HS-27A (cell line): ENCODE measurements around the gene BOK.
A peak's percentile ranks its signal among the peaks of the same experiment; 100 is the strongest.

Experiments
- DNase-seq: peaks from one replicate; pipeline ENCODE4 v3.0.0-alpha.2; 2012; ENCODE audit warnings: low read depth, missing footprints

The BOK gene

GRCh38 chr2:241538838-241539615, 19.5 kb upstream of the BOK start:
- no peak for DNase-seq

GRCh38 chr2:241539616-241540374, 18.8 kb upstream of the BOK start:
- no peak for DNase-seq

GRCh38 chr2:241540401-241540770, 18.2 kb upstream of the BOK start:
- no peak for DNase-seq

DNA sequence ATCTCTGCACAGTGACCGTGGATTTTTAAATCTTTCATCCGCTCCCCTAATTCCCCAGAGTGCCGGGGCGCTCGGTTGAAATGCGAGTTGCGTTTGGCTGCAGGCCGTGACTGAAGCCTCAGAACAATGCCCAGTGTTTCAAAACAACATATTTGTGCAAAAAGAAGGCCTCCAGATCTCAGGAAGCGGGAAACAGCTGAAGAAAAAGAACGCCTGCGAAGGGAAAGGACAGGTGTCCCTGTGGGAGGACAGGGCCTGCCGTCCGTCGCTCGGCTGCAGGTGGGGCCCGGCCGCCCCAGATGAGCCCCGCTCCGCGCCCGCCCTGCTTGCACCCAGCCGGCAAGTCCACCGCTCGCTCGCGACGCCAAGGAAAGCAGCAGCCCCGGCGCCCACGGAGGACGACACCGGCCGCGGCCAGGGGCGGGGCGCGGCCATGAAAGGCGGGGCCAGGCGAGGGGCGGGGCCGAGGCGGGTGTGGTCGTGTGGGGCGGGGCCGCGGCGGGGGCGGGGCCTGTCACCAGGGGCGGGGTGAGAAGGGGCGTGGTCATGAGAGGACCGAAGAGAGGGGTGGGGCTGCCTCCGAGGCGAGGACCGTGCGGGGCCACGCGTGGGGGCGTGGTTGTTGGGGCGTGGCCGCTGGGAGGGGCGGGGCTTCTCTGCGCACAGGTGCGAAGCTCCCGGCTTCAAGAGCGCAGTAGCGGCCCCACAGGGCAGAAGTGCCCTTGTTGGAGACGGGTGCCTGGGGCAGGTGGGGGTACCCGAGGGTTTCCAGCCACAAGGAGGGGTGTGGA, 17.6 kb upstream of the BOK start:
- no peak for DNase-seq

DNA sequence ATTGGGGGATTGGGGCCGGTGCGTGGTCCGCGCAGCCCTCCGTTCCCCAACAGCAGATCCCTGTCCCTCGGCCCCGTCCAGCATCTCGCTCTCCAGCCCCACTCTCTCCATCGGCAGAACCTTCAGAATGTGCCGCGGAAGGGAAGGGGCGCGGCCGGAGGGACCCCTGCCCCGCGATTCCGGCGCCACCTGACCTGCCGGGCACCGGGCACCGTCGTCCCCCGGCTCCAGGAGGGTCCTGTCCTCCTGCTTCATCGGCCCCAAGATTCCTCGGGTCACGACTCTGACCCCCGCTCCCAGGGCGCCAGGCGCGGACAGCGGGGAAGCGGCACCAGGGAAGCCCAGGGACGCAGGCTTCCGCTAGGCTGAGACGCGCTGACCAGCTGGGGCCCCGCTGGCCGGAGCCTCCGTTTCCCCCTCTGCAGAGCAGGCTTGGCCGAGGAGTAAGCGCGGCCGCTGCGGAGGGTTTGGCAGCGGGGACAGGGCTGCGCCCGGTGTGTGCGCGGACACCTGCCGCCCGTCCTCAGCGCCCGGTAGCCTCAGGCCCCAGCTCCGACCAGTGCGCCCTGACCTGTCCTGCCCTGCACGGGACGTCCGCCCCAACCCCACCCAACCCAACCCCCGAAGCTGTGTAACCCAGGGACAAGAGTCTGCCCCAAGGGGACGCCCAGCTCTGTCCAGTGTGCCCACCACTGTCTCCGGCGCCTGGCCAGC, 16.8 kb upstream of the BOK start:
- DNase-seq, result no peak

DNA sequence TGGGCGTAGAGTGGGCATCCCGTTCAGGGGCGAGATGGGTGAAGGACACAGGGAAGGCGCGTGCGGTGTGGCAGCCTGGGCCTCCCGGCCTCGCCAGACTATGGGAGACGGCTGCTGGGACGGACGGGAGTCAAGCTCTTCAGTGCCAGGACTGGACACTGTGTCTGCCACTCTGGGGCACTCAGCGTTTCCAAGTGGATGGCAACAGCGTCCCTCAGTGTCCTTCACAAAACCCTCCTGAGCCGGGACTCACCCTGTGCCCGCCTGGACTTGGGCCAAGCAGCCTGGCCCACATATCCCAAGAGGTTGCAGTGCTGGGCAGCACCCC, 16.3 kb upstream of the BOK start:
- no peak for DNase-seq

DNA sequence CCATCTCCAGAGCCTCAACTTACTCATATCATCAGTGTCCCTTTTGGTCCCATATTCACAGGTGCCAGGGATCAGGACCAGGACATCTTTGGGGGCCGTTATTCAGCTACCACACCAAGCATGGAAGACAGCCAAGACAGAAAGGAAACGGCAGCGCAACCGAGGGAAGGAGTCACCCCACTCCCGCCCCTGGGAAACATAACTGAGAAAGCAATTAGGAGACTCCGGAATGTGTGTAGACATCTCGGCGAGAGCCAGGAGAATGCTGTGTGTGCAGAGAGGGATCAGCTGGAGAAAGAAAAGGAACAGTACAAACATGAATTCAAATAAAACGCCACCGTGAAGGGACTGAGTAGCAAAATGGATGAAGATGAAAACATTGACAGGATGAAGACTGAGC, 13.4 kb upstream of the BOK start:
- no peak for DNase-seq

- no peak for DNase-seq
Measured at GRCh38 chr2:241545523-241546473, 12.7 kb upstream of the BOK start.

DNA sequence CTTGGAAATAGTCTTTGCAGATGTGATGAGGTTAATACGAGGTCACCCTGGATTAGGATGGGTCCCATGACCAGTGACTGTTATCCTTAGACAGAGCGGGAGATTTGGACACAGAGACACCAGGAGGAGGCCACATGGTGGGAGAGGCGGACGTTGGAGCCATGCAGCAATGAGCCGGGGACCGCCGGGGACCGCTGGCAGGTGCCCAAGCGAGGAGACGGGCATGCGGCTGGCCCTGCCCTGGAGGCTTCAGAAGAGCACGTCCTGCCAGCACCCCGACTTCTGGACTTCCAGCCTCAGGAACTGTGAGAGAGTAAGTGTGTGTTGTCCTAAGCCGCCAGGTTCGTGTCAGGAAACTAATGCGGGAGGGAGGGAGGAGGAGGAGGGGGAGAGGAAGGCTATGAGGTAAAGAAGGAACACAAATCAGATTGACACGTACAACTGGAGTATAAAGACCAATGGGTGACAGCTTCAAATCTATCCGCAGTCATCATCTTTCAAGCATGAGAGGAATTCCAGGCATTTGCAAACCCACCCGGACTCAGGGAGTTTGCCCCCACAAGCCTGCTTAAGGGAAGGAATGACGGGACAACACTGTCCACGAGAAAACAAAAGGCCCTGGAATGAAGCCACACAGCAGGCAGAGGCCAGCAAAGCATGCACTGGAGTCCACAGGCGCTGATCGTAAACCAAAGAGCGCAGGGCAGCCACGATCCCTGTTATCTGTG, 11.6 kb upstream of the BOK start:
- peak; percentile 76 for DNase-seq

DNA sequence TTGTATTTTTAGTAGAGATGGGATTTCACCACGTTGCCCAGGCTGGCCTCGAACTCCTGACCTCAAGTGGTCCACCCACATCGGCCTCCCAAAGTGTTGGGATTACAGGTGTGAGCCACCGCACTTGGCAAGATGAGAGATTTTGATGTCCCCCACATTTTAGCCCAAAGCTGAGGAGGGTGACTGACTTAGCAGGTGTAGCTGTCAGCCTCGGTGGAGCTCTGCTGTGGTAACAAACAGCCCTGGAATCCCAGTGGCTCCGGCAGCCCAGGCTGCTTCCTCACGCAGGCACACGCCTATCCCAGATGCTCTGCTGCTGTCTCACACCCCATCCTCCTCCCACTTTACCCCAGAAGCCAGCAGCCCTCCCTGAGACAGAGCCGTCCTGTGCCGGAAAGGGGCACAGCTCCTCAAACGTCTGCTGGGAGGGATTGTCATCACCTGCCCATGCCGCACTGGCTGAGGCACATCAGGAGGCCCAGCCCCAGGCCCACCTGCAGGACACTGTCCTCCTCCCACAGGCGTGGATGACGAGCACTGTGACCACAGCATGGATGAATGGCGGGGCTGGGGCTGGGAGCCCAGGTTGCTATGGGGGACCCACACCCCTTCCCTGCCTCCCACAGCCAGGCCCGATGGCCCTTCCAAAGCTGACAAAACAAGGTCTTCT, 10.6 kb upstream of the BOK start:
- no peak for DNase-seq

- no peak for DNase-seq
Measured at GRCh38 chr2:241548451-241548835, 10.1 kb upstream of the BOK start.

GRCh38 chr2:241550616-241551580, 7.6 kb upstream of the BOK start:
- no peak for DNase-seq

- DNase-seq, result no peak
Measured at GRCh38 chr2:241551599-241551997, 6.9 kb upstream of the BOK start.

- no peak for DNase-seq
Measured at GRCh38 chr2:241551998-241552737, 6.4 kb upstream of the BOK start.

GRCh38 chr2:241553512-241553830, 5.1 kb upstream of the BOK start:
- no peak for DNase-seq

DNA sequence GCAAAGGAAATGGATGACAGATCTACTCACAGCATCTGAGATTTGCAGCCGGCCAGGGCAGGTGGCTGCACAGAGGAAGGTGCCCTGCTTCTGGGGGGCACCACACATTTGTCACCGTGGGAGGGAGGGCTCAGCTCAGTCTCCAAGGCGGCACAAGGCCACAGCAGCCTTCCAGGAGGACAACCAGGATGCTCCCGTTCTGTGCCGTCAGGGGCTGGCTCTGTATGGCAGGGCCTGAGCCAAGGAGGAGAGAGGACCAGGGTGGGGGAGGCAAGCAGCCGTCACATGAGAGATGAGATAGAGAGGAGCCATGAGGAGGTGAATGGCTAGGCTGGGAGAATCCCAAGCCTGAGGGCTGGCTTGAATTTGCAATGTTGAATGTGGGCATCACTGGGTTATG, 4.6 kb upstream of the BOK start:
- no peak for DNase-seq

DNA sequence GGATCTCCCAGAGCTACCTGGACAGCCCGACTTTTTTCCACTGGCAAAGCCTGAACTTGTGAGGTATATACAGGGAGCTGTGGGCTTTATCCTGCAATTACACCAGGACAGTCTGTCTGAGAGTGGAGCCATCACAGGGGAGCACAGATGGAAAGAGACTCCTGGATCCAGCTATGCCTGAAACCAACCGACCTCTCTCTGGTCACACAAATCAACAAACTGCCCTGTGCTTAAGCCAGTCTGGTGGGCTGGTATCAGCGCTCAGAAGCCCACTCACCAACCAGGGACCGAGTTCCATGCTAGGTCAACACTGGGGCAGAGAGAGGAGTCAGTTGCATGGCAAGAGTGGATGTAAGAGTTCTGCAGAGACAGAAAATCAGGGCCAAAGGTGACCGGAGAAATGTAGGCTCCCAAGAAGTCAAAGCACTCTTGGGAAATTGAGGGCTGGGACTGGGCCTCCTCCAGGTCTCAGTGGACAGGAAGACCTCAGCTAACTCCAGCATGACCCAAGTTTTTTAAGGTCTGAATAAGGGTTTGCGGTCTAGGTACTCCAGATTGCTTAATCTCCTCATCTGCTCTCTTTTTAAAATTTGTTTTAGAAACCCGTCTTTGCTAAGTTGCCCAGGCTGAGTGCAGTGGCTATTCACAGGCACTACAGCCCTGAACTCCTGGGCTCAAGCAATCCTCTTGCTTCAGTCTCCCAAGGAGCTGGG, 3.8 kb upstream of the BOK start:
- no peak for DNase-seq

- no peak for DNase-seq
Measured at GRCh38 chr2:241555711-241556110, 2.8 kb upstream of the BOK start.
